ENCODE results near the gene RABEP2.
"Not testable (repeated sequence)": the region's sequence is repeated elsewhere in the genome, so short reads cannot be mapped to it uniquely, and the experiment has no call there.

Gene RABEP2

DNA sequence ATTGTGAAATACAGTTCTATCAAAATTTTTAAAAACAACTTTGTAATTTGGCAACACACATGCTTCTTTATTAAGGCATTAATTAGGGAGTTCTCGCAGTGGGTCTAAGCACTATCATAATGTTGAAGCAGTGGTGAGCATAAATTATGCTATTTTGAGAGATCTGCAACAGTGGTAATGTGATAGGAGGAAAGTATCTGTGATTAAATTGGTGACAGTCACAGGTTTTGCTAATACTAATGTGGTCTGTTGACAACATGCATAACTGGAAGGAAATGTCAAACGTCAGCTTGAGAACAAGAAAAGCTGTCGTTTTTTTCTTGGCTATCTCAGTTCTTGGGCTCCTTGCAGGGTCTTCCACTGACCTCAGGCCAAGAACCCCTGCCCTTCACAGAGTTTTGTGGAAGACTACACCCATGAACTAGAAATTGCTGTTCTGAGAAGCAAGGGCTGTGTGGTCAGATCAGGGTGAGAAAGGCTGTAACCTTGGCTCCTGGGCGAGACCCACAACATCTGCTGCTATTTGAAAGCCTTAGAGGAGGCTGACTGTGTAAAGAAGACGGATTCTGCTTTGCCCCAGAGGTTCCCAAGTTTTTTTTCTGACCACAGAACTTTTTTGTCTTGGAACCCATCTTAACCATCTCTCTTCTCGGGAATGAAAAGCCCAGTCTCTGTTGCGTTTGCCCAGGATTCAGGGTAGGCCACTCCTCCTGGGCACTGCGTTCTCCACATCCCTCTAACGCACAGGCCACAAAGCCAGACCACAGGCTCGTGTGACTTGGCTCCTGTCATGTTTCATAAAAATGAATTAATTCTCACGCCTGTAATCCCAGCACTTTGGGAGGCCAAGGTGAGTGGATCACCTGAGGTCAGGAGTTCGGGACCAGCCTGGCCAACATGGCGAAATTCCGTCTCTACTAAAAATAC is 32.8 kb downstream of the RABEP2 start:
- TF ChIP-seq ZC3H10 (CRISPR knock-in tag; IDR thresholded peaks at IDR 0.05) (no peak), ARNTL (CRISPR knock-in tag; IDR thresholded peaks at IDR 0.05; ENCODE audit: borderline replicate concordance, low read depth) (no peak), ZNF8 (CRISPR knock-in tag; IDR thresholded peaks at IDR 0.05) (no peak), ESRRG (CRISPR knock-in tag; IDR thresholded peaks at IDR 0.05) (no peak), TOX (CRISPR knock-in tag; IDR thresholded peaks at IDR 0.05; ENCODE audit: borderline replicate concordance) (no peak), RARB (CRISPR knock-in tag; IDR thresholded peaks at IDR 0.05) (no peak), BACH2 (CRISPR knock-in tag; IDR thresholded peaks at IDR 0.05; ENCODE audit: borderline replicate concordance) (no peak)
- TF ChIP-seq, protein P1, sequence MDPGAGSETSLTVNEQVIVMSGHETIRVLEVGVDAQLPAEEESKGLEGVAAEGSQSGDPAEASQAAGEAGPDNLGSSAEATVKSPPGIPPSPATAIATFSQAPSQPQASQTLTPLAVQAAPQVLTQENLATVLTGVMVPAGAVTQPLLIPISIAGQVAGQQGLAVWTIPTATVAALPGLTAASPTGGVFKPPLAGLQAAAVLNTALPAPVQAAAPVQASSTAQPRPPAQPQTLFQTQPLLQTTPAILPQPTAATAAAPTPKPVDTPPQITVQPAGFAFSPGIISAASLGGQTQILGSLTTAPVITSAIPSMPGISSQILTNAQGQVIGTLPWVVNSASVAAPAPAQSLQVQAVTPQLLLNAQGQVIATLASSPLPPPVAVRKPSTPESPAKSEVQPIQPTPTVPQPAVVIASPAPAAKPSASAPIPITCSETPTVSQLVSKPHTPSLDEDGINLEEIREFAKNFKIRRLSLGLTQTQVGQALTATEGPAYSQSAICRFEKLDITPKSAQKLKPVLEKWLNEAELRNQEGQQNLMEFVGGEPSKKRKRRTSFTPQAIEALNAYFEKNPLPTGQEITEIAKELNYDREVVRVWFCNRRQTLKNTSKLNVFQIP (CRISPR knock-in tag; IDR thresholded peaks at IDR 0.05; ENCODE audit: borderline replicate concordance, low read depth) = no peak
- ATAC-seq = no peak

DNA sequence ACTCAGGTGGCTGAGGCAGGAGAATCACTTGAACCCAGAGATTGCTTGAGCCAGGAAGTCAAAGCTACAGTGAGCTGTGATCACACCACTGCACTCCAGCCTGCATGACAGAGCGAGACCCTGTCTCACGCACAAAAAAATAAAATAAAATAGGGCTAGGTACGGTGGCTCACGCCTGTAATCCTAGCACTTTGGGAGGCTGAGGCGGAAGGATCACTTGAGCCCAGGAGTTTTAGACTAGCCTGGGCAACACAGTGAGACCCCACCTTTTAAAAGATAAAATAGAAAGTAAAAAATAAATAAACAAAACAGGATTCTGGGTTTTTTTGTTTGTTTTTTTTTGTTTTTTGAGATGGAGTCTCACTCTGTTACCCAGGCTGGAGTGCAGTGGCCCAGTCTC is 34.7 kb downstream of the RABEP2 start:
- ATAC-seq = not testable (repeated sequence)

DNA sequence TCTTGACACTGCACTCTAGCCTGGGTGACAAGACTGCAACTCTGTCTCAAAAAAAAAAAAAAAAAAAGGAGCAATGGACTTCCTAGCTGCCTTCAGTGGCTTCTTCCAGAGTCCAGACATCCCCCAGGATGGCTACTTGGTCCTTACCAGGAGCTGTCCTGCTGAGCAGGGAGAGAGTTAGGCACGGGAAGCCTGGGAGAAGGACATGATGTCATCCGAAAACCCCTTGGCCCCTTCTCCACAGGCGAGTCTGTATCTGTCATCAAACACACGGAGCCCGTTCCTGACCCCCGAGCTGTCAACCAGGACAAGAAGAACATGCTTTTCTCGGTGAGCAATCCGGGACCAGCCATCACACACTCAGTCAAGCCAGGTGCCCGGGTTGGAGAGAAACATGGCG is 38.1 kb downstream of the RABEP2 start:
- ATAC-seq = no peak

More for the DNA sequence above, 38.1 kb downstream of the RABEP2 start:
- TF ChIP-seq, protein P2, sequence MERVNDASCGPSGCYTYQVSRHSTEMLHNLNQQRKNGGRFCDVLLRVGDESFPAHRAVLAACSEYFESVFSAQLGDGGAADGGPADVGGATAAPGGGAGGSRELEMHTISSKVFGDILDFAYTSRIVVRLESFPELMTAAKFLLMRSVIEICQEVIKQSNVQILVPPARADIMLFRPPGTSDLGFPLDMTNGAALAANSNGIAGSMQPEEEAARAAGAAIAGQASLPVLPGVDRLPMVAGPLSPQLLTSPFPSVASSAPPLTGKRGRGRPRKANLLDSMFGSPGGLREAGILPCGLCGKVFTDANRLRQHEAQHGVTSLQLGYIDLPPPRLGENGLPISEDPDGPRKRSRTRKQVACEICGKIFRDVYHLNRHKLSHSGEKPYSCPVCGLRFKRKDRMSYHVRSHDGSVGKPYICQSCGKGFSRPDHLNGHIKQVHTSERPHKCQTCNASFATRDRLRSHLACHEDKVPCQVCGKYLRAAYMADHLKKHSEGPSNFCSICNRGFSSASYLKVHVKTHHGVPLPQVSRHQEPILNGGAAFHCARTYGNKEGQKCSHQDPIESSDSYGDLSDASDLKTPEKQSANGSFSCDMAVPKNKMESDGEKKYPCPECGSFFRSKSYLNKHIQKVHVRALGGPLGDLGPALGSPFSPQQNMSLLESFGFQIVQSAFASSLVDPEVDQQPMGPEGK (CRISPR knock-in tag; IDR thresholded peaks at IDR 0.05; ENCODE audit: borderline replicate concordance) = no peak
- TF ChIP-seq ZFP30 (CRISPR knock-in tag; IDR thresholded peaks at IDR 0.05) = no peak
- no peak for TF ChIP-seq OSR1 (CRISPR knock-in tag; IDR thresholded peaks at IDR 0.05)
- no peak for TF ChIP-seq SNAI2 (CRISPR knock-in tag; IDR thresholded peaks at IDR 0.05)
- TF ChIP-seq, protein P3, sequence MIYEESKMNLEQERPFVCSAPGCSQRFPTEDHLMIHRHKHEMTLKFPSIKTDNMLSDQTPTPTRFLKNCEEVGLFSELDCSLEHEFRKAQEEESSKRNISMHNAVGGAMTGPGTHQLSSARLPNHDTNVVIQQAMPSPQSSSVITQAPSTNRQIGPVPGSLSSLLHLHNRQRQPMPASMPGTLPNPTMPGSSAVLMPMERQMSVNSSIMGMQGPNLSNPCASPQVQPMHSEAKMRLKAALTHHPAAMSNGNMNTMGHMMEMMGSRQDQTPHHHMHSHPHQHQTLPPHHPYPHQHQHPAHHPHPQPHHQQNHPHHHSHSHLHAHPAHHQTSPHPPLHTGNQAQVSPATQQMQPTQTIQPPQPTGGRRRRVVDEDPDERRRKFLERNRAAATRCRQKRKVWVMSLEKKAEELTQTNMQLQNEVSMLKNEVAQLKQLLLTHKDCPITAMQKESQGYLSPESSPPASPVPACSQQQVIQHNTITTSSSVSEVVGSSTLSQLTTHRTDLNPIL (CRISPR knock-in tag; IDR thresholded peaks at IDR 0.05; ENCODE audit: low read depth) = no peak
- TF ChIP-seq, protein P1 (CRISPR knock-in tag; IDR thresholded peaks at IDR 0.05; ENCODE audit: borderline replicate concordance, low read depth) = no peak
- no peak for TF ChIP-seq GLIS3 (CRISPR knock-in tag; IDR thresholded peaks at IDR 0.05)
- TF ChIP-seq ZFP3 (CRISPR knock-in tag; IDR thresholded peaks at IDR 0.05) = no peak
- TF ChIP-seq ARNTL (CRISPR knock-in tag; IDR thresholded peaks at IDR 0.05; ENCODE audit: borderline replicate concordance, low read depth) = no peak
- no peak for TF ChIP-seq ZNF8 (CRISPR knock-in tag; IDR thresholded peaks at IDR 0.05)
- TF ChIP-seq, protein P4, sequence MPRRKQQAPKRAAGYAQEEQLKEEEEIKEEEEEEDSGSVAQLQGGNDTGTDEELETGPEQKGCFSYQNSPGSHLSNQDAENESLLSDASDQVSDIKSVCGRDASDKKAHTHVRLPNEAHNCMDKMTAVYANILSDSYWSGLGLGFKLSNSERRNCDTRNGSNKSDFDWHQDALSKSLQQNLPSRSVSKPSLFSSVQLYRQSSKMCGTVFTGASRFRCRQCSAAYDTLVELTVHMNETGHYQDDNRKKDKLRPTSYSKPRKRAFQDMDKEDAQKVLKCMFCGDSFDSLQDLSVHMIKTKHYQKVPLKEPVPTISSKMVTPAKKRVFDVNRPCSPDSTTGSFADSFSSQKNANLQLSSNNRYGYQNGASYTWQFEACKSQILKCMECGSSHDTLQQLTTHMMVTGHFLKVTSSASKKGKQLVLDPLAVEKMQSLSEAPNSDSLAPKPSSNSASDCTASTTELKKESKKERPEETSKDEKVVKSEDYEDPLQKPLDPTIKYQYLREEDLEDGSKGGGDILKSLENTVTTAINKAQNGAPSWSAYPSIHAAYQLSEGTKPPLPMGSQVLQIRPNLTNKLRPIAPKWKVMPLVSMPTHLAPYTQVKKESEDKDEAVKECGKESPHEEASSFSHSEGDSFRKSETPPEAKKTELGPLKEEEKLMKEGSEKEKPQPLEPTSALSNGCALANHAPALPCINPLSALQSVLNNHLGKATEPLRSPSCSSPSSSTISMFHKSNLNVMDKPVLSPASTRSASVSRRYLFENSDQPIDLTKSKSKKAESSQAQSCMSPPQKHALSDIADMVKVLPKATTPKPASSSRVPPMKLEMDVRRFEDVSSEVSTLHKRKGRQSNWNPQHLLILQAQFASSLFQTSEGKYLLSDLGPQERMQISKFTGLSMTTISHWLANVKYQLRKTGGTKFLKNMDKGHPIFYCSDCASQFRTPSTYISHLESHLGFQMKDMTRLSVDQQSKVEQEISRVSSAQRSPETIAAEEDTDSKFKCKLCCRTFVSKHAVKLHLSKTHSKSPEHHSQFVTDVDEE (CRISPR knock-in tag; IDR thresholded peaks at IDR 0.05) = no peak
- no peak for TF ChIP-seq ZNF565 (CRISPR knock-in tag; conservative IDR thresholded peaks at IDR 0.05; ENCODE audit: low read depth)
- TF ChIP-seq CSDC2 (CRISPR knock-in tag; IDR thresholded peaks at IDR 0.05) = no peak
- no peak for TF ChIP-seq BACH2 (CRISPR knock-in tag; IDR thresholded peaks at IDR 0.05; ENCODE audit: borderline replicate concordance)
- no peak for TF ChIP-seq ISL1 (CRISPR knock-in tag; IDR thresholded peaks at IDR 0.05)
- no peak for TF ChIP-seq ZC3H10 (CRISPR knock-in tag; IDR thresholded peaks at IDR 0.05)
- no peak for TF ChIP-seq TCF4 (CRISPR knock-in tag; IDR thresholded peaks at IDR 0.05; ENCODE audit: borderline replicate concordance)
